Activated CD8-positive, alpha-beta memory T cell treated with anti-CD3 and anti-CD28 coated beads for 48 hours (primary cell): ENCODE measurements around the gene PELI3.
"Not testable (repeated sequence)": the region's sequence is repeated elsewhere in the genome, so short reads cannot be mapped to it uniquely, and the experiment has no call there.

Source experiments
- DNase-seq, 3 experiments: peaks; one replicate each; pipeline ENCODE4 v3.0.0-alpha.2; 2020; ENCODE audit warnings: low read depth in 2 of 3, low spot score in 2 of 3

The PELI3 gene

GRCh38 chr11:66443602-66444001 lies 23.1 kb upstream of the PELI3 start:
- DNase-seq: no peak

DNA sequence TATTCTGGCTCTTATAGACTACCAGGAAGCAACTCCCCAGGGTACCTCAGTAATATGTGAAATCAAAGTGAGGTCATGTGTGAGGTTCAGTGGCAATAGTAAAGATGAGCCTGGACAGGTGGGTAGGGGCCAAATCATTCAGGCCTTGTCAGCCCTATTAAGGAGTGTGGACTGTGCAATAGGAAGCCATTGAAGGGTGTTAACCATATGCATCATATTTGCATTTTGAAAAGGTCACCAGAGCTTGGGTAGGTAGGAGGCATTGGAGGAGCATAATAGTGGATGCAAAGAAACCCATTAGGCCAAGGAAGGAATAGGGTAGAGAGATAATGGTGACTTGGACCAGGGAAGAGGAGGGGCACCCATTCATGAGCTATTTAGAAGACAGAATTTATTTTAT lies 19.7 kb upstream of the PELI3 start:
- DNase-seq: no peak

- DNase-seq: no peak
These were observed 18.2 kb upstream of the PELI3 start for GRCh38 chr11:66448523-66448922.

DNA sequence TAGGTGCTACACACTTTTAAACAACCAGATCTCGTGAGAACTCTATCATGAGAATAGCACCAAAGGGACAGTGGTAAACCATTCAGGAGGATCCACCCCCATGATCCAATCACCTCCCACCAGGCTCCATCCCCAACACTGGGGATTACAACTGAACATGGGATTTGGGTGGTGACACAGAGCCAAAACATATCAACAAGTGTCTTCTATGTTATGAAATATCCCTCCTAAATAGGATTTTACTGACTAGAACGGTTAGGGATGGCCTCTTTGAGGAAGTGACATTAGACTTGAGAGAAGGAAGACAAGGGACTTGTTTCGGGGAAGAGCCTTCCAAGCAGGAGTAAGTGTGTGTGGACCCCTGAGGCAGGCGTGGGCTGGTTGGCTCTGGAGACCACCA lies 16.1 kb upstream of the PELI3 start:
- no peak for DNase-seq

DNA sequence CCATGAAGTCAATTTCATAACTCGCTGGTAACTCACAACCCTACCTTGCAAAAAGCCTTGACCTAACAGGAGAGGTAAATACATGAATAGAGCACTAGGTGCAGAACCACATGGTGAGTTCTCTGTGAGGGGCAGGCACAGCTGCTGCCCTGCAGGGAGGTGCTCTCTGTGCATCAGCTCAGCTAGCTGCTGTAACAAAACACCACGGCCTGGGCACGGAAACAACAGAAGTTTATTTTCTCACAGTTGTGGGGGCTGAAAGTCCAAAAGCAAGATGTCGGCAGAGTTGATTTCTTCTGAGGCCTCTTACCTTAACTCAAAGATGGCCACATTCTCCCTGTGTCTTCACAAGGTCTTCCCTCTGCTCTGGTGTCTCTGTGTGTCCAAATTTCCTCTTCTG lies 15.0 kb upstream of the PELI3 start:
- DNase-seq: no peak

- no peak for DNase-seq
These were observed 12.5 kb upstream of the PELI3 start for GRCh38 chr11:66454247-66454646.

DNA sequence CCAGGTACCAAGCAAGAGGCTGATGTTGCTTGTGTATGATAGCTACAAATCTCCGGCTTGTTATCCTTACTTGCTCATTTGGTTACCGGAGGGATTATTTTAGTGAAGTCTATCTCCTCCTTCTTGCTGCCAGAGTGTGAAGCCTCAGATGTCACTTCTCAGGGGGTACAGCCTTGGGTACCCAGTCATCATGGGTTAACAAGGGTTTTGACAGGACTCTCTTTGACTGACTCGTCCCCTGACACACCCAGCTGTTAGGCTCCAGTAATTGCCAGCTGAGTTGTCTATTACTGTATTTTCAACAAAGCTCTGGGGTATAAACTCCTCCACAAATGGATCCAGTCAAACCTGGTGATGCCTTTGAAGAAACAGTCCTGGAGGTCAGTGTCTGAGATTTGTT lies 11.9 kb upstream of the PELI3 start:
- DNase-seq: no peak

- DNase-seq: no peak
These were observed 8.9 kb upstream of the PELI3 start for GRCh38 chr11:66457826-66458225.

GRCh38 chr11:66459138-66459778 lies 7.4 kb upstream of the PELI3 start:
- no peak for DNase-seq

- DNase-seq: no peak
These were observed 4.7 kb upstream of the PELI3 start for GRCh38 chr11:66462010-66462409.

DNA sequence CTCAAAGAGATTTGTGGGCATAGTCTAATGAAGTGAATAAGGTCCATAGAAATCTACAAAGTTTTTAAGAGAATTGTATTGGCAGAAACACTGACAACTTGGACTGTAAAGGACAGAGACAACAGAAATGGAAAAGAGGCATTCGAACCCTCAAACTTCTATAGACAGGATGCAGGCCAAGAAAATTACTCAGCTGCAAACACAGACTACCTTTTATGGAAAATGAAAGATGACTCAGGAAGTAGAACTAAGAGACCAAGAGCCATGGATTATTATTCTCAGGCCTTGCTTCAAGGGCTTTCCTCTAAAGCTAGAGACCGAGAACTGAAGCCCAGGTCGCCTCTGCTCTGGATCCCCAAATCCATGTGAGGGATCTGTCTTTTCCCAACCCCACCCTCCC lies 3.8 kb upstream of the PELI3 start:
- DNase-seq: no peak

DNA sequence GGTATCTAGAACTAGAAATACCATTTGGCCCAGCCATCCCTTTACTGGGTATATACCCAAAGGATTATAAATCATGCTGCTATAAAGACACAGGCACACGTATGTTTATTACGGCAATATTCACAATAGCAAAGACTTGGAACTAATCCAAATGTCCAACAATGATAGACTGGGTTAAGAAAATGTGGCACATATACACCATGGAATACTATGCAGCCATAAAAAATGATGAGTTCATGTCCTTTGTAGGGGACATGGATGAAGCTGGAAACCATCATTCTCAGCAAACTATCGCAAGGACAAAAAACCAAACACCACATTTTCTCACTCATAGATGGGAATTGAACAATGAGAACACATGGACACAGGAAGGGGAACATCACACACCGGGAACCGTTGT lies 2.6 kb upstream of the PELI3 start:
- not testable (repeated sequence) for DNase-seq

DNA sequence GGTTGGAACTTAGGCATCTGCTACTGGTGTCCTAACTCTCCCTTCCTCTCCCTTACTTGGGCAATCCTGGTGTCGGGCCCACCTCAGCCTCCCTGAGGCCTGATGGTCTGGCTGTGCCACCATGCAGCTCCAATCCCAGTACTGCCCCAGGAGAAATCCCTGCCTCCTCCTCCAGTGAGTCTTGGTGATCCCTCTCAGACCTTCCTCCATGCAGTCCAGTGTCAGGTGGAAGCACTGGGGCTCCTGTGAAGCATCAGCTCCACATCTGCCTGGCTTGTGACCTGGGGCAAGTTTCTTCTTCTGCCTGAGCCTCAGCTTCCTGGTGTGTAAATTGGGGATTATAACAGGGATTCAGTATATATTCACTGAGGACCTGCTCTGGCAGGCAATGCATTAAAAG lies 1.8 kb upstream of the PELI3 start:
- DNase-seq: no peak

DNA sequence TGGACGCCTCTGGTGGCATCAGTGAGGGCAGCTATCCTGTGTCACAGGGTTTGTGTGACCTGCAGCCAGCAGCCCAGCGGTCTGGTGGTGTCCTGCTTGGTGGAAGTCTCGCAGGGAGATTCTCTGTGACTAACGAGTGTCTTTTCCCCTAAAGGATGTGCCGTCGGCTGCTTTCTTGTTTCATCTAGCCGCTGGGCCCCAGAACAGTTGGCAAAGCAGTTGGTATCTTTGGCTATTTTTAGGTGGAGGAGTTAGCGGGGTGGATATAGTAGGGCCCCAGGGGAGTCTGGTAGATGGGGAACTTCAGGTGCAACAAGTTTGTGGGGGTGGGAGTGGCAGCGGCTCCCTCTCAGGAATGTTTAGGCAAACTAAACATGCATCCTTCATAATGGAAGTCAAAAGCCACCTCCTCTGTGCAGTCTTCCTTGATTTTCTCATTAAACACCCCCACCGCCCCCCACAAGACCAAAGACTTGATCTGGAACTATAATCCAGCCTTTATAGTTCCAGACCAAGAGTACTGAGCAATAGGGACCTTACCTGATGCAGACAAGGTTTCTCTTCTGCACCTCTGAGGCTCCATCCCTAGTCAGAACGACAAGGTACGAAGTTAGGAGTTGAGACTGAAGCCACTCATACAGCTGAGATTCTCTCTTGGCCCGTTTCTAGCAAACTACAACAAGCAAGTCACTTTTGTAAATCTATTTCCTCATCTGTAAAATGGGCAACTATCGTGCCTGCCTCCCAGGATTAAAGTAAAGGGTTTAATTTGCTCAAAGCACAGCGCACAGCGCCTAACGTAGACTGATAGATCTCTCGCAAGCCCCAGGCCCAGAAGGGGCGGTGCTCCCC lies 1.1 kb upstream of the PELI3 start:
- no peak for DNase-seq

- DNase-seq: peak in 1 of 3 experiments; percentile 38
These were observed 442 bp downstream of the PELI3 start for GRCh38 chr11:66467034-66467659.

DNA sequence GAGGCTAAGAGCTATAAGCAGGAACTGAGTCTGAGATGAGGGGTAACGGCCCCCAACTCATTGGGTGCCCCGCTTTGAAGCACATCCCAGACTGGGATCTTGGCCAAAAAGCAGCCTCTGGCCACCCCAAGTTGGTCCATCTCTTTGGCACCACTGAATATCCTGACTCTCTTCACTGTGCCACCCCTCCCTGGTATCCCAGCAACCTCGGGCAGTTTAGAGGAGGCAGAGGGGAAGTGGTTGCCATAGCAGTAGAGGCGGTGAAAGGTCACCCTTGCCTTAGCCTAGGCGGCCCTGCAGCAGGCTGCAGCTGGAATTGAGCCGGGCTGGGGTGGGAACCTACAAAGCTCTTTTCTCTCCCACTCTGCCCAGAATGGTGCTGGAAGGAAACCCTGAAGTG lies 1.1 kb downstream of the PELI3 start:
- DNase-seq: no peak

- DNase-seq: no peak
These were observed 2.0 kb downstream of the PELI3 start for GRCh38 chr11:66468691-66469090.

DNA sequence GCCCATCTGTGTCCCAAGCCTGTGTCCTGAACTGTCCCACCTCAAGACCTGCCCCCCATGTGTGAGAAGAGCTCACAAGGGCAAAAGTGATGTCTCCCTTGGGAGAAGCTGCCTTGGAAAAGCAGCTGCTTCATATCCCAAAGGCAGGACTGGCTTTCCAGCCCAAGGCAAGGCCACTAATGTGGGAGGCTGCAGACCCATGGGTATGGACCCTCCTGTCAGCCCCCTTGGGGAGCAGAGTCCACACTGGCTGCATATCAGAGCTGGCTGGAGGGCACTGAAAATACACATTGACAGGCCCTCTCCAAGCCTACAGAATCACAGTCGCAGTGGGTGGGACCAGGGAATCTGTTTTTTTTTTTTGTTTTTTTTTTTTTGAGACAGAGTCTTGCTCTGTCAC lies 2.7 kb downstream of the PELI3 start:
- DNase-seq: no peak

GRCh38 chr11:66470015-66470414 lies 3.3 kb downstream of the PELI3 start:
- DNase-seq: no peak

DNA sequence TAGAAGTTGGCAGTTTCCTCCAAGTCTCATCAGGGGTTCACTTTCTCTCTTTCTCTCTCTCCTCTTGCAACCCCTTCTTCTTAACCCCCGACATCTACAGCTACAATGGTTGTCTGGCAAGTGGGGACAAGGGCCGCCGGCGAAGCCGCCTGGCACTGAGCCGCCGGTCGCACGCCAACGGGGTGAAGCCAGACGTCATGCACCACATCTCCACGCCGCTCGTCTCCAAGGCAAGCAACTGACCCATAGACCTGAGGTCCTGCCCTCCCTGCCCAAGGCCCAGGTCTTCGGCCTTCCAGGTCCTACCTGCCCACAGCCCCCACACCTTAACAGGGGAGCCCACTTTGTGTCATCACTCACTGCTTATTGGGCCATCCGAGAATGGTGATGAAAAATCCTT lies 4.4 kb downstream of the PELI3 start:
- no peak for DNase-seq

DNA sequence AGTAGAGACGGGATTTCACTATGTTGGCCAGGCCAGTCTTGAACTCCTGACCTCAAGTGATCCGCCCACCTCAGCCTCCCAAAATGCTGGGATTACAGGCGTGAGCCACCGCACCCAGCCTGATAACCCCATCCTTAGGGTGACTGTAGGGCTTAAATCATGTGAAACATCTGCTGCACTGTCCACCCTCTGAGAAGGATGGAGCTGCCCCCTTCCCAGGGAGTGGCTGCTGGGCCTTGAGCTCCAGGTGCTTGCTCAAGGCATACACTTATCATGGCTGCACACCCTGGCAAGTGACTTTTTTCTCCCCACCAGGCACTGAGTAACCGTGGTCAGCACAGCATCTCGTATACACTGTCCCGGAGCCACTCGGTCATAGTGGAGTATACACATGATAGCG lies 5.3 kb downstream of the PELI3 start:
- DNase-seq: no peak

- DNase-seq: no peak
These were observed 6.5 kb downstream of the PELI3 start for GRCh38 chr11:66473167-66473566.
